Mesendoderm (in vitro differentiated cells): ENCODE results near the gene ZFHX3.

Source experiments
- DNase-seq: peaks from one replicate; pipeline ENCODE4 v3.0.0; 2013
- H2AK5ac ChIP-seq: 2 replicates; pipeline ENCODE4 v1.6.1; 2013; ENCODE audit warnings: low read length, inconsistent platforms
- H2BK120ac ChIP-seq: 2 replicates; pipeline ENCODE4 v1.6.1; 2013; ENCODE audit warnings: low read depth, mild to moderate bottlenecking, low read length, moderate library complexity, mixed read lengths
- H2BK15ac ChIP-seq: replicated peaks from 2 replicates; pipeline ENCODE4 v1.6.1; 2013; ENCODE audit warnings: low read depth, mild to moderate bottlenecking, moderate library complexity
- H2BK5ac ChIP-seq: 2 replicates; pipeline ENCODE4 v1.6.1; 2013; ENCODE audit warnings: low read length, inconsistent platforms
- H3K18ac ChIP-seq: 2 replicates; pipeline ENCODE4 v1.6.1; 2013; ENCODE audit warnings: mild to moderate bottlenecking, low read length, mixed read lengths
- H3K23ac ChIP-seq: one replicate; pipeline ENCODE4 v1.6.1; 2013; ENCODE audit warnings: low read length
- H3K27ac ChIP-seq: 2 replicates; pipeline ENCODE4 v1.5.1; 2013; ENCODE audit warnings: low read depth, mild to moderate bottlenecking, inconsistent platforms, low read length, moderate library complexity
- H3K27me3 ChIP-seq: 2 replicates; pipeline ENCODE4 v1.6.1; 2013; ENCODE audit warnings: low read length, control low read depth, mild to moderate bottlenecking, inconsistent platforms; ENCODE audit not compliant: insufficient read depth, poor library complexity
- H3K36me3 ChIP-seq: 2 replicates; pipeline ENCODE4 v1.6.1; 2013; ENCODE audit warnings: low read length, inconsistent platforms; ENCODE audit not compliant: control insufficient read depth, insufficient read depth
- H3K4ac ChIP-seq: one replicate; pipeline ENCODE4 v1.6.1; 2013; ENCODE audit warnings: low read depth, mild to moderate bottlenecking, low read length, moderate library complexity
- H3K4me1 ChIP-seq: 2 replicates; pipeline ENCODE4 v1.6.1; 2013; ENCODE audit warnings: low read depth, low read length, inconsistent platforms; ENCODE audit not compliant: control insufficient read depth
- H3K4me2 ChIP-seq: 2 replicates; pipeline ENCODE4 v1.6.1; 2013; ENCODE audit warnings: low read length
- H3K4me3 ChIP-seq: 2 replicates; pipeline ENCODE4 v1.5.1; 2013; ENCODE audit warnings: mild to moderate bottlenecking, low read length
- H3K56ac ChIP-seq: one replicate; pipeline ENCODE4 v1.6.1; 2013; ENCODE audit warnings: low read length
- H3K79me1 ChIP-seq: 2 replicates; pipeline ENCODE4 v1.6.1; 2013; ENCODE audit warnings: low read length, inconsistent platforms
- H3K79me2 ChIP-seq: 2 replicates; pipeline ENCODE4 v1.6.1; 2013; ENCODE audit warnings: mild to moderate bottlenecking, low read length; ENCODE audit not compliant: control insufficient read depth, insufficient read depth
- H3K9ac ChIP-seq: 2 replicates; pipeline ENCODE4 v1.6.1; 2013; ENCODE audit warnings: low read length, inconsistent platforms
- H4K5ac ChIP-seq: one replicate; pipeline ENCODE4 v1.6.1; 2013; ENCODE audit warnings: low read length
- H4K8ac ChIP-seq: one replicate; pipeline ENCODE4 v1.6.1; 2013; ENCODE audit warnings: low read depth, mild to moderate bottlenecking, control low read depth, low read length, moderate library complexity
- WGBS: extraction: QIAGEN DNeasy Blood & Tissue Kit; methylation state at CpG from one replicate; pipeline ENCODE4 v1.1.7; 2013; ENCODE audit warnings: low lambda C conversion rate, missing lambda C conversion rate; ENCODE audit not compliant: insufficient coverage; ENCODE audit errors: extremely low coverage; 5-methylcytosine and 5-hydroxymethylcytosine counted together

ZFHX3 gene

GRCh38 chr16:73058221-73058615 is 10.3 kb upstream of the ZFHX3 start:
- Histone ChIP-seq H3K56ac (peak overlapping the region; percentile 42), H3K27me3 (peaks cover 22% of the 10 kb centered on the region), H4K8ac (no peak overlapping the region), H3K27ac (peak overlapping the region; percentile 37), H4K5ac (no peak overlapping the region), H3K79me2 (peaks cover 4% of the 10 kb centered on the region), H3K23ac (no peak overlapping the region), H2BK15ac (no peak overlapping the region), H3K79me1 (peaks cover 2% of the 10 kb centered on the region), H2AK5ac (no peak overlapping the region), H3K4me3 (no peak overlapping the region), H3K36me3 (no peaks in the 10 kb centered on the region), H3K4me2 (no peak overlapping the region), H3K4ac (peak overlapping the region; percentile 93), H3K9ac (peak overlapping the region; percentile 42), H3K18ac (peak overlapping the region; percentile 97), H2BK120ac (peak overlapping the region; percentile 68), H2BK5ac (no peak overlapping the region), H3K4me1 (peaks cover 7% of the 10 kb centered on the region)
- no CpG with 5 or more reads among the region's 61 CpGs for WGBS
- DNase-seq: no peak

- no peak for DNase-seq
Observed at GRCh38 chr16:73057291-73058210, 9.6 kb upstream of the ZFHX3 start.

DNA sequence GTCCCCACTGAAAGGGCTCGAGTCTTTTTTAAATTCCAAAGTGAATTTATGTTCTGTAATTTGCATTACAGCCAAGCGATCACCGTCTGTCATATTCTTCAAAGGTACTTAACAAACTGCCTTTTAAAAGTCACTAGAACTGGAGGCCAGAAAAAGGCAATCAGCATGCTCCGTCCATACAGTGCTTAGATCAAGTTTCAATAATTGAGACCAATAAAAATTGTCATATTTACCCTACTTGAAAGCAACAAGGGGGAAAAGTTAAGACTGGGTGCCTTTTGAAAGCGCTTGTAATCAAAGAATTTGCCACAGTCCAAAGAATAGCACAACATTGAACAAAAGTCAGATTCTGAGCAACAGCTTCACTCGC is 9.0 kb upstream of the ZFHX3 start:
- no peaks in the 10 kb centered on the region for H3K36me3 ChIP-seq
- H3K18ac ChIP-seq: no peak overlapping the region
- H3K27ac ChIP-seq: no peak overlapping the region
- peaks cover 2% of the 10 kb centered on the region for H3K79me1 ChIP-seq
- no peak overlapping the region for H2AK5ac ChIP-seq
- no peak overlapping the region for H4K8ac ChIP-seq
- no peak overlapping the region for H3K4ac ChIP-seq
- H2BK5ac ChIP-seq: no peak overlapping the region
- H2BK120ac ChIP-seq: no peak overlapping the region
- no peak overlapping the region for H3K23ac ChIP-seq
- no peak overlapping the region for H4K5ac ChIP-seq
- no CpG with 5 or more reads among the region's 6 CpGs for WGBS
- DNase-seq: no peak
- H3K4me1 ChIP-seq: peaks cover 7% of the 10 kb centered on the region
- H2BK15ac ChIP-seq: no peak overlapping the region
- H3K4me2 ChIP-seq: no peak overlapping the region
- peaks cover 4% of the 10 kb centered on the region for H3K79me2 ChIP-seq
- H3K27me3 ChIP-seq: peaks cover 17% of the 10 kb centered on the region
- H3K4me3 ChIP-seq: no peak overlapping the region
- no peak overlapping the region for H3K56ac ChIP-seq
- no peak overlapping the region for H3K9ac ChIP-seq

More at GRCh38 chr16:73057291-73058210, 9.6 kb upstream of the ZFHX3 start:
- Histone ChIP-seq H3K4me2 (peak overlapping the region; percentile 48), H4K5ac (no peak overlapping the region), H2BK15ac (no peak overlapping the region), H4K8ac (peak overlapping the region; percentile 76), H3K18ac (peak overlapping the region; percentile 97), H2AK5ac (no peak overlapping the region), H3K56ac (peak overlapping the region; percentile 78), H3K23ac (no peak overlapping the region), H3K27ac (no peak overlapping the region), H3K4ac (peak overlapping the region; percentile 93), H3K79me2 (peaks cover 4% of the 10 kb centered on the region), H2BK120ac (peak overlapping the region; percentile 68), H2BK5ac (no peak overlapping the region), H3K4me3 (peak overlapping the region; percentile 26), H3K27me3 (peaks cover 21% of the 10 kb centered on the region), H3K9ac (peak overlapping the region; percentile 59), H3K79me1 (peaks cover 2% of the 10 kb centered on the region), H3K36me3 (no peaks in the 10 kb centered on the region), H3K4me1 (peaks cover 7% of the 10 kb centered on the region)
- no CpG with 5 or more reads among the region's 101 CpGs for WGBS

GRCh38 chr16:73056448-73056847 is 8.5 kb upstream of the ZFHX3 start:
- Histone ChIP-seq H3K9ac (no peak overlapping the region), H3K27me3 (peaks cover 17% of the 10 kb centered on the region), H3K27ac (no peak overlapping the region), H3K4me1 (peaks cover 7% of the 10 kb centered on the region), H3K4ac (no peak overlapping the region), H2BK5ac (no peak overlapping the region), H3K4me3 (no peak overlapping the region), H3K36me3 (no peaks in the 10 kb centered on the region), H3K79me2 (peaks cover 4% of the 10 kb centered on the region), H3K4me2 (no peak overlapping the region), H3K23ac (no peak overlapping the region), H4K8ac (no peak overlapping the region), H3K79me1 (peaks cover 2% of the 10 kb centered on the region), H3K18ac (no peak overlapping the region), H2BK120ac (no peak overlapping the region), H4K5ac (no peak overlapping the region), H3K56ac (peak overlapping the region; percentile 38), H2BK15ac (no peak overlapping the region), H2AK5ac (no peak overlapping the region)
- no peak for DNase-seq
- no CpG with 5 or more reads among the region's 7 CpGs for WGBS

DNA sequence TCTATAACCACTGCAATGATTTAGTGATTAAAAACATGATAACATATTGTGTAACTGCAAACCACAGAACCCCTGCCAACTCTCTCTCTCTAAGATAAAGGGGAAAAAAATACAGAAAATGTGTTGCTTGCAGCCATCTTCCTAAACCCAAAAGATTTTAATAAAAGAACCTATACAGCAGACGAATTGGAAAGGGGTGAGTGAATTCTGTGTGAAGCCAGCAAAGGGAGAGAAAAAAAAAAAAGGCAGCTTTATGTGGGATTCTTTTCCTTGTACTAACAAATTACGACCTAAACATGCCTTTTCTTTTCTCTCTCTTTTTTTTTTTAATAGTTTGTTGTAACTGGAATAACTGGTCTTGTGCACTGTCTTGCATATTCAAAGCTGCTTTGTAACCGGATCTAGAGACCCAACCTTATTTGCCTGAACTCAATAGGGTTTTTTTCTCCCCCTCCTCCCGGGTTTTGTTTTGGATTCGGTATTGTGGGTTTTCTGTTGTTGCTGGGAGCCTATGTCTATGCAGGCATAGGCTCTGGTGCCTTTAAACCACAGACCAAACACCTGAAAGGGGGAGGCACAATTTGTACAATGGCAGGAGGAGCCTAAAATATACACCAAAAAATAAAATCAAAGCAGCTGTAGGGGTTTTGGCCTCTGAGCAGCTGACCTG is 7.0 kb upstream of the ZFHX3 start:
- H3K9ac ChIP-seq: no peak overlapping the region
- H4K5ac ChIP-seq: no peak overlapping the region
- DNase-seq: peak; percentile 51
- H3K4me1 ChIP-seq: peaks cover 9% of the 10 kb centered on the region
- H4K8ac ChIP-seq: no peak overlapping the region
- peaks cover 19% of the 10 kb centered on the region for H3K27me3 ChIP-seq
- no peak overlapping the region for H3K56ac ChIP-seq
- no CpG with 5 or more reads among the region's 5 CpGs for WGBS
- no peak overlapping the region for H2BK5ac ChIP-seq
- no peak overlapping the region for H3K27ac ChIP-seq
- H3K18ac ChIP-seq: no peak overlapping the region
- H2AK5ac ChIP-seq: no peak overlapping the region
- peaks cover 2% of the 10 kb centered on the region for H3K79me1 ChIP-seq
- H3K4me2 ChIP-seq: no peak overlapping the region
- no peak overlapping the region for H2BK120ac ChIP-seq
- H3K79me2 ChIP-seq: peaks cover 7% of the 10 kb centered on the region
- H3K23ac ChIP-seq: no peak overlapping the region
- no peak overlapping the region for H3K4me3 ChIP-seq
- no peaks in the 10 kb centered on the region for H3K36me3 ChIP-seq
- no peak overlapping the region for H2BK15ac ChIP-seq
- no peak overlapping the region for H3K4ac ChIP-seq
